Liver (tissue), 9 donors: ENCODE results near the gene METTL13. TPM values are rescaled to one million over a fixed set of nuclear protein-coding genes. Genes with fewer than 3 reads are reported as not detected.

Experiments
- DNase-seq: peaks from one replicate; pipeline ENCODE4 v3.0.0-alpha.2; 2017; ENCODE audit warnings: low spot score
- H3K27ac ChIP-seq, 2 donors: one replicate each; pipeline ENCODE4 v1.7.0; 2013; ENCODE audit warnings: inconsistent platforms in 2 of 2, low read length in 2 of 2, control low read depth in 1 of 2, low read depth in 1 of 2, mild to moderate bottlenecking in 1 of 2
- H3K27me3 ChIP-seq, 4 donors: one replicate each; pipeline versions ENCODE4 v1.6.1 to v1.7.0; 2013; ENCODE audit warnings: low read length in 3 of 4, inconsistent platforms in 1 of 4, mild to moderate bottlenecking in 1 of 4, moderate library complexity in 1 of 4; ENCODE audit not compliant: control insufficient read depth in 4 of 4, insufficient read depth in 4 of 4
- H3K36me3 ChIP-seq, 4 donors: one replicate each; pipeline versions ENCODE4 v1.6.1 to v1.7.0; 2013; ENCODE audit warnings: low read length in 3 of 4, mild to moderate bottlenecking in 3 of 4, low read depth in 1 of 4, moderate library complexity in 1 of 4; ENCODE audit not compliant: control insufficient read depth in 4 of 4, insufficient read depth in 3 of 4
- H3K4me1 ChIP-seq, 4 donors: one replicate each; pipeline versions ENCODE4 v1.6.1 to v1.7.0; 2013; ENCODE audit warnings: low read length in 3 of 4, mild to moderate bottlenecking in 3 of 4, moderate library complexity in 1 of 4; ENCODE audit not compliant: control insufficient read depth in 4 of 4, insufficient read depth in 4 of 4
- H3K4me3 ChIP-seq, 3 donors: one replicate each; pipeline versions ENCODE4 v1.6.1 to v1.7.0; 2013; ENCODE audit warnings: low read length in 3 of 3, control low read depth in 1 of 3, low read depth in 1 of 3, mild to moderate bottlenecking in 1 of 3
- H3K9ac ChIP-seq, 2 donors: one replicate each; pipeline ENCODE4 v1.7.0; 2013; ENCODE audit warnings: low read length in 2 of 2, mild to moderate bottlenecking in 2 of 2, moderate library complexity in 2 of 2, control low read depth in 1 of 2, low read depth in 1 of 2
- H3K9me3 ChIP-seq, 4 donors: one replicate each; pipeline versions ENCODE4 v1.6.1 to v1.7.0; 2013; ENCODE audit warnings: low read length in 3 of 4; ENCODE audit not compliant: control insufficient read depth in 4 of 4
- ATF3 ChIP-seq: IDR thresholded peaks from 2 replicates; pipeline ENCODE4 v1.6.1; 2016; ENCODE audit warnings: antibody characterized with exemption
- CTCF ChIP-seq: fragments of 150-350 bp; IDR thresholded peaks from 2 replicates; pipeline ENCODE4 v1.5.1; 2017; ENCODE audit warnings: improper control_type of control experiment, low read depth, low read length; ENCODE audit not compliant: missing input control
- EGR1 ChIP-seq, 2 donors: IDR thresholded peaks; 2 replicates each; pipeline ENCODE4 v1.6.1; 2016 to 2018; ENCODE audit warnings: antibody characterized with exemption in 2 of 2, low read depth in 2 of 2
- FOXA2 ChIP-seq: IDR thresholded peaks from 2 replicates; pipeline ENCODE4 v1.6.1; 2016; ENCODE audit warnings: antibody characterized with exemption
- HNF4A ChIP-seq, 2 donors: conservative IDR thresholded peaks; 2 replicates each; pipeline ENCODE4 v1.6.1; 2016; ENCODE audit warnings: antibody characterized with exemption in 2 of 2, mild to moderate bottlenecking in 2 of 2
- HNF4G ChIP-seq: IDR thresholded peaks from 2 replicates; pipeline ENCODE4 v1.6.1; 2016; ENCODE audit warnings: antibody characterized with exemption
- JUND ChIP-seq, 2 donors: IDR thresholded peaks; 2 replicates each; pipeline ENCODE4 v1.6.1; 2016; ENCODE audit warnings: antibody characterized with exemption in 2 of 2
- NR2F2 ChIP-seq: IDR thresholded peaks from 2 replicates; pipeline ENCODE4 v1.6.1; 2016; ENCODE audit warnings: antibody characterized with exemption
- RAD21 ChIP-seq, 2 donors: IDR thresholded peaks; 2 replicates each; pipeline ENCODE4 v1.6.1; 2016; ENCODE audit warnings: antibody characterized with exemption in 2 of 2, mild to moderate bottlenecking in 2 of 2
- RXRA ChIP-seq, 2 donors: IDR thresholded peaks; 2 replicates each; pipeline ENCODE4 v1.6.1; 2017 to 2018; ENCODE audit warnings: antibody characterized with exemption in 2 of 2, mild to moderate bottlenecking in 1 of 2
- SP1 ChIP-seq: IDR thresholded peaks from 2 replicates; pipeline ENCODE4 v1.6.1; 2018; ENCODE audit warnings: antibody characterized with exemption, mild to moderate bottlenecking
- TAF1 ChIP-seq: conservative IDR thresholded peaks from 2 replicates; pipeline ENCODE4 v1.6.1; 2016; ENCODE audit warnings: antibody characterized with exemption, mild to moderate bottlenecking
- YY1 ChIP-seq: IDR thresholded peaks from 2 replicates; pipeline ENCODE4 v1.6.1; 2016; ENCODE audit warnings: antibody characterized with exemption, mild to moderate bottlenecking
- ZBTB33 ChIP-seq: IDR thresholded peaks from 2 replicates; pipeline ENCODE4 v1.6.1; 2016; ENCODE audit warnings: antibody characterized with exemption
- WGBS: extraction: QIAGEN DNeasy Blood & Tissue Kit; methylation state at CpG from one replicate; pipeline ENCODE4 v1.1.7; 2013; 5-methylcytosine and 5-hydroxymethylcytosine counted together
- polyA plus RNA-seq, 2 donors: library from polyadenylated mRNA; stranded (reverse) in 1 of 2; unstranded in 1 of 2; fragments of 200-250 nt in 1 of 2; fragments of >200 nt in 1 of 2; fragmentation: Nextera tagmentation in 1 of 2; extraction: Ambion mirVana in 1 of 2; gene quantifications; one replicate each; pipeline versions ENCODE4 v1.2.1 to v1.2.3, GENCODE V29; 2013 to 2015
- total RNA-seq, 2 donors: library from RNA; depleted of rRNA; stranded (reverse); fragments of >200 nt; gene quantifications; one replicate each; pipeline ENCODE4 v1.2.3, GENCODE V29; 2014
- TF ChIP-seq, protein P1 (sequence below): IDR thresholded peaks from 2 replicates; pipeline ENCODE4 v1.6.1; 2016; ENCODE audit warnings: antibody characterized with exemption
- TF ChIP-seq, protein P2 (sequence below): IDR thresholded peaks from 2 replicates; pipeline ENCODE4 v1.6.1; 2016; ENCODE audit warnings: antibody characterized with exemption, mild to moderate bottlenecking
- donor health status: healthy.
- donor health status: healthy.
- donor health status: healthy.
- donor health status: healthy.
- donor health status: healthy.

METTL13 gene
- total and polyA plus RNA-seq, 4 donors: 10.5 to 16.1 (median 13.4) TPM

DNA sequence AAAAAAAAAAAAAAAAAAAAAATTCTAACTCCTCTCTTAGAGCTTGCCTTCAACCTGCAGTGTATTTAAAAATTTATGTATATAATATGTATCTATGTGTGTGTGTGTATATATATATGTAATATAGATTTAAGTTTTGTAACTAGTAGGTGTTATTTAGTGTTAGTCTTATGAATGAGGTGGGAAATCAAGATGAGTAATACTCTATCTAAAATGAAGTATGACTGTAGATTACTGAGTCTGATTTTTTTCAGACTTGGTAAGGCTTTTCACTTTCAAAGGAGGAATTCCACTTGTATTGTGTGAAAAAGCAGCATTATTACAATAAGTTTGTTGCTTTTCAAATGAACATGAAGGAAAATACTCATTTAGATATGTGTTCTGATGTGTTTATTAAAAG, 54.4 kb downstream of the METTL13 start:
- Histone ChIP-seq H3K9ac (no peak overlapping the region), H3K27ac (no peak overlapping the region), H3K4me3 (no peak overlapping the region), H3K36me3 (no peaks in the 10 kb centered on the region), H3K9me3 (peaks cover 1 to 7% (median 5%) of the 10 kb centered on the region in 4 donors), H3K4me1 (no peaks in the 10 kb centered on the region), H3K27me3 (peaks cover 0 to 5% (median 1%) of the 10 kb centered on the region in 4 donors)
- TF ChIP-seq, protein P1, sequence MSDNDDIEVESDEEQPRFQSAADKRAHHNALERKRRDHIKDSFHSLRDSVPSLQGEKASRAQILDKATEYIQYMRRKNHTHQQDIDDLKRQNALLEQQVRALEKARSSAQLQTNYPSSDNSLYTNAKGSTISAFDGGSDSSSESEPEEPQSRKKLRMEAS: no peak
- TF ChIP-seq EGR1 (IDR thresholded peaks at IDR 0.05; ENCODE audit: low read depth in 2 of 2): no peak
- no peak for DNase-seq

GRCh38 chr1:171841050-171841910, 59.8 kb downstream of the METTL13 start, which contains the start of gene DNM3:
TSS of gene DNM3 (plus strand) at chr1:171841498. CDS start at chr1:171841657, 159 bp downstream.
- no peak within 1 kb of the TSS for H3K9ac ChIP-seq
- peak within 1 kb of the TSS; percentile 45 to 50 (median 49) for H3K4me3 ChIP-seq
- H3K4me1 ChIP-seq: peaks cover 0 to 9% (median 4%) of the 10 kb centered on the region in 4 donors
- peaks cover 0 to 9% (median 4%) of the 10 kb centered on the region in 4 donors for H3K27me3 ChIP-seq
- H3K36me3 ChIP-seq: no peaks in the 10 kb centered on the region
- H3K9me3 ChIP-seq: peaks cover 4 to 9% (median 8%) of the 10 kb centered on the region in 4 donors
- peak; percentile 87 for DNase-seq
- H3K27ac ChIP-seq: no peak within 1 kb of the TSS
- peak; percentile 55 for TF ChIP-seq NR2F2
- no peak for TF ChIP-seq ATF3
- TF ChIP-seq, protein P1: no peak
- no peak for TF ChIP-seq HNF4A (conservative IDR thresholded peaks at IDR 0.05)
- WGBS: 5% methylated on average over 85 of the region's 85 CpGs

- no peak for DNase-seq
- no peak overlapping the region for H3K9ac ChIP-seq
- TF ChIP-seq RAD21 (IDR thresholded peaks at IDR 0.05) (no peak), CTCF (no peak), HNF4G (no peak), HNF4A (conservative IDR thresholded peaks at IDR 0.05) (no peak), RXRA (IDR thresholded peaks at IDR 0.05) (no peak), EGR1 (IDR thresholded peaks at IDR 0.05; ENCODE audit: low read depth in 2 of 2) (no peak), JUND (IDR thresholded peaks at IDR 0.05) (no peak), YY1 (no peak), ZBTB33 (no peak), SP1 (no peak), FOXA2 (no peak), TAF1 (no peak), ATF3 (no peak)
- TF ChIP-seq, protein P2, sequence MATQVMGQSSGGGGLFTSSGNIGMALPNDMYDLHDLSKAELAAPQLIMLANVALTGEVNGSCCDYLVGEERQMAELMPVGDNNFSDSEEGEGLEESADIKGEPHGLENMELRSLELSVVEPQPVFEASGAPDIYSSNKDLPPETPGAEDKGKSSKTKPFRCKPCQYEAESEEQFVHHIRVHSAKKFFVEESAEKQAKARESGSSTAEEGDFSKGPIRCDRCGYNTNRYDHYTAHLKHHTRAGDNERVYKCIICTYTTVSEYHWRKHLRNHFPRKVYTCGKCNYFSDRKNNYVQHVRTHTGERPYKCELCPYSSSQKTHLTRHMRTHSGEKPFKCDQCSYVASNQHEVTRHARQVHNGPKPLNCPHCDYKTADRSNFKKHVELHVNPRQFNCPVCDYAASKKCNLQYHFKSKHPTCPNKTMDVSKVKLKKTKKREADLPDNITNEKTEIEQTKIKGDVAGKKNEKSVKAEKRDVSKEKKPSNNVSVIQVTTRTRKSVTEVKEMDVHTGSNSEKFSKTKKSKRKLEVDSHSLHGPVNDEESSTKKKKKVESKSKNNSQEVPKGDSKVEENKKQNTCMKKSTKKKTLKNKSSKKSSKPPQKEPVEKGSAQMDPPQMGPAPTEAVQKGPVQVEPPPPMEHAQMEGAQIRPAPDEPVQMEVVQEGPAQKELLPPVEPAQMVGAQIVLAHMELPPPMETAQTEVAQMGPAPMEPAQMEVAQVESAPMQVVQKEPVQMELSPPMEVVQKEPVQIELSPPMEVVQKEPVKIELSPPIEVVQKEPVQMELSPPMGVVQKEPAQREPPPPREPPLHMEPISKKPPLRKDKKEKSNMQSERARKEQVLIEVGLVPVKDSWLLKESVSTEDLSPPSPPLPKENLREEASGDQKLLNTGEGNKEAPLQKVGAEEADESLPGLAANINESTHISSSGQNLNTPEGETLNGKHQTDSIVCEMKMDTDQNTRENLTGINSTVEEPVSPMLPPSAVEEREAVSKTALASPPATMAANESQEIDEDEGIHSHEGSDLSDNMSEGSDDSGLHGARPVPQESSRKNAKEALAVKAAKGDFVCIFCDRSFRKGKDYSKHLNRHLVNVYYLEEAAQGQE: no peak
Measured at GRCh38 chr1:171841931-171842761, 60.7 kb downstream of the METTL13 start.

More at GRCh38 chr1:171841931-171842761, 60.7 kb downstream of the METTL13 start:
- H3K36me3 ChIP-seq: no peaks in the 10 kb centered on the region
- H3K27me3 ChIP-seq: peaks cover 0 to 9% (median 4%) of the 10 kb centered on the region in 4 donors
- WGBS: 6% methylated on average over 40 of the region's 40 CpGs
- peak overlapping the region in 1 of 3 donors; percentile 45 for H3K4me3 ChIP-seq
- H3K27ac ChIP-seq: no peak overlapping the region
- peaks cover 4 to 9% (median 8%) of the 10 kb centered on the region in 4 donors for H3K9me3 ChIP-seq
- peaks cover 0 to 9% (median 4%) of the 10 kb centered on the region in 4 donors for H3K4me1 ChIP-seq
